Kidney epithelial cell (primary cell): ENCODE data around the gene CCDC186. TPM values are rescaled to one million over a fixed set of nuclear protein-coding genes. Genes with fewer than 3 reads are reported as not detected.

Experiments
- DNase-seq: peaks from one replicate; pipeline ENCODE4 v3.0.0-alpha.2; 2010; ENCODE audit warnings: low read depth
- H3K27me3 ChIP-seq: 2 replicates; pipeline ENCODE4 v1.6.0; 2011; ENCODE audit warnings: low read length; ENCODE audit not compliant: control insufficient read depth, insufficient read depth
- H3K36me3 ChIP-seq: 2 replicates; pipeline ENCODE4 v1.5.1; 2011; ENCODE audit warnings: low read length; ENCODE audit not compliant: control insufficient read depth, insufficient read depth
- H3K4me3 ChIP-seq: 2 replicates; pipeline ENCODE4 v1.5.1; 2011; ENCODE audit warnings: low read depth, mild to moderate bottlenecking, control low read depth, low read length
- CTCF ChIP-seq: IDR thresholded peaks from 2 replicates; pipeline ENCODE4 v1.5.1; 2011; ENCODE audit warnings: mild to moderate bottlenecking, moderate library complexity, low read length, control low read depth, inconsistent platforms; ENCODE audit not compliant: insufficient read depth, poor library complexity, severe bottlenecking
- total RNA-seq: library from RNA; depleted of rRNA; stranded (reverse); fragments of >200 nt; gene quantifications from 2 replicates; pipeline ENCODE4 v1.2.3, GENCODE V29; 2015

Gene CCDC186
- total RNA-seq, 1 donor from 2014 or later, result 14.1 TPM

- Histone ChIP-seq H3K4me3 (no peak overlapping the region), H3K36me3 (no peaks in the 10 kb centered on the region), H3K27me3 (no peaks in the 10 kb centered on the region)
- TF ChIP-seq CTCF, result no peak
- DNase-seq, result no peak
These were observed 15.7 kb upstream of the CCDC186 start for GRCh38 chr10:114189700-114190099.

- no peak overlapping the region for H3K4me3 ChIP-seq
- H3K27me3 ChIP-seq, result no peaks in the 10 kb centered on the region
- DNase-seq, result no peak
- TF ChIP-seq CTCF, result no peak
- H3K36me3 ChIP-seq, result no peaks in the 10 kb centered on the region
These were observed 14.9 kb upstream of the CCDC186 start for GRCh38 chr10:114188900-114189299.

- no peak for DNase-seq
- Histone ChIP-seq H3K4me3 (no peak overlapping the region), H3K36me3 (no peaks in the 10 kb centered on the region), H3K27me3 (no peaks in the 10 kb centered on the region)
- no peak for TF ChIP-seq CTCF
These were observed 14.0 kb upstream of the CCDC186 start for GRCh38 chr10:114188001-114188400.

DNA sequence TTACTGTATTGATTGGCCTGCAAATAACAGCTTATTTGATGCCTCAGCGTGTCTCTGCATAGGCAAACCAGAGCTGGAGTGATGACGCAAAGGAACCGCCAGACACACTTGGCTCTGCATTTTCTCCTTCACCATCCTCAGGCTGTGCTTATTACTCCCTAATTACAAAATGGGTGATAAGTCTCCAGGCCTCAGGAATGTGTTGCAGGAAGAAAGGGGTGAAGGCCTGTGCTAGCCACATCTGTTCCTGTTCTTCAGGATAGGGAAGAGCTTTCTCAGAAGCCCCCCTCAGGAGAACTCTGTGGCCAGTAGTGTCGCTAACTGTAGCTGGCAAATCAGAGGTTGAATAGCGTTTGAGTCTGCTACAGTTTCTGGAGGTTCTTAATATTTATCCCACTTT lies 10.3 kb upstream of the CCDC186 start:
- Histone ChIP-seq H3K4me3 (no peak overlapping the region), H3K36me3 (no peaks in the 10 kb centered on the region), H3K27me3 (no peaks in the 10 kb centered on the region)
- DNase-seq, result no peak
- no peak for TF ChIP-seq CTCF

DNA sequence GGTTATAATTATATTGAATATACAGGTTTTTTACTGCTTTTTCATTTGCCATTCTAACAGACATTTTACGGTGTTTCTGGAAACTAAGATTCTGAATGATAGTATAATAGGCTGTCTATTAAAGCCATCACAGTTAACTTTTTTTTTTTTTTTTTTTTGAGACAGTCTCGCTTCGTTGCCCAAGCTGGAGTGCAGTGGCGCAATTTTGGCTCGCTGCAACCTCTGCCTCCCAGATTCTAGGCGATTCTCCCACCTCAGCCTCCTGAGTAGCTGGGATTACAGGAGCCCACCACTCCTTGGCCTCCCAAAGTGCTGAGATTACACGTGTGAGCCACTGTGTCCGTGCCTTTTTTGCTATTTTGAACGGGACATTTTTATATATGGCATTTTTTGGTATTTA lies 9.6 kb upstream of the CCDC186 start:
- H3K36me3 ChIP-seq, result no peaks in the 10 kb centered on the region
- no peaks in the 10 kb centered on the region for H3K27me3 ChIP-seq
- TF ChIP-seq CTCF, result no peak
- DNase-seq, result no peak
- no peak overlapping the region for H3K4me3 ChIP-seq

DNA sequence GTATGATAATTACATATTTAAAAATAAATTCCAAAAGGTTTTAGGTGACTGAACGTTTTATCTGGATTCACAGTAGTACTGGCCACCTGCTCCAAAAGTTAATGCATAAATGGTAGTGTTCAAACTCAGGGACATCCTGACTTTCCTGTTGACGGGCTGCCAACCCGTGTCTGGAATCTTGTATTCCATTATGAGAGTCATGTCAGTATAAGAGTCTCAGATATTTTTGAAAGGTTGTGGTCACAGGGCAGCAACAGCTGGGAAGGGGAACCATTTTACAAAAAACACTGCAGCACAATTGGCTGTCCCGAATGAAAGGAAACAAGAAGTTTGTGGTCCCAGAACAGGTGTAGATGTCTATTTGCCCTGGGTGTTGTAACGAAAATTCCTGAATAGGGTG lies 8.0 kb upstream of the CCDC186 start:
- no peak for TF ChIP-seq CTCF
- H3K27me3 ChIP-seq, result no peaks in the 10 kb centered on the region
- no peak for DNase-seq
- H3K4me3 ChIP-seq, result no peak overlapping the region
- H3K36me3 ChIP-seq, result no peaks in the 10 kb centered on the region
